IPS DF 19.7 (cell line): ENCODE results near the gene TAGLN3.

ENCODE experiments used
- DNase-seq: peaks from one replicate; pipeline ENCODE4 v3.0.0-alpha.2; 2013; ENCODE audit warnings: low read depth, low spot score

TAGLN3 gene

GRCh38 chr3:112048911-112049310 lies 50.2 kb downstream of the TAGLN3 start:
- DNase-seq = no peak

GRCh38 chr3:112053229-112053628 lies 54.5 kb downstream of the TAGLN3 start:
- DNase-seq = no peak

- no peak for DNase-seq
Observed at GRCh38 chr3:112056451-112056929, 57.8 kb downstream of the TAGLN3 start.

GRCh38 chr3:112059497-112059896 lies 60.8 kb downstream of the TAGLN3 start:
- no peak for DNase-seq

- no peak for DNase-seq
Observed at GRCh38 chr3:112061152-112061551, 62.4 kb downstream of the TAGLN3 start.
